H1 (cell line): ENCODE data around the gene SCRN1. TPM values are rescaled to one million over a fixed set of nuclear protein-coding genes. Genes with fewer than 3 reads are reported as not detected.

Experiments
- CTCF ChIA-PET: fragments of 300-600 bp; sonication (Branson Sonifier 250); formaldehyde crosslinking; loops from one replicate; lab custom pipeline; 2021; ENCODE audit not compliant: partially characterized antibody; lab: Charles Lee
- POLR2A ChIA-PET: fragments of 300-600 bp; sonication (Branson Sonifier 250); formaldehyde crosslinking; loops from one replicate; lab custom pipeline; 2021; ENCODE audit warnings: inconsistent platforms; ENCODE audit not compliant: partially characterized antibody; lab: Charles Lee
- DNase-seq, 2 experiments: peaks; one replicate each; pipeline versions ENCODE4 v3.0.0 to v3.0.0-alpha.2; 2010 to 2022; ENCODE audit warnings: low spot score in 2 of 2, low read depth in 1 of 2, mixed read lengths in 1 of 2
- FAIRE-seq: peaks from 2 replicates; lab custom pipeline; 2011; peaks lifted over from hg19 to GRCh38; lab: Jason Lieb, UNC
- H2AFZ ChIP-seq: 2 replicates; pipeline ENCODE4 v1.8.1; 2012; ENCODE audit warnings: low read length, inconsistent platforms
- H2AK5ac ChIP-seq: 2 replicates; pipeline ENCODE4 v1.6.1; 2013; ENCODE audit warnings: low read depth, low read length
- H2BK120ac ChIP-seq: replicated peaks from 2 replicates; pipeline ENCODE3; 2013; ENCODE audit warnings: low read depth, low read length, inconsistent platforms
- H2BK12ac ChIP-seq: 2 replicates; pipeline ENCODE4 v1.6.1; 2013; ENCODE audit warnings: low read depth, low read length
- H2BK15ac ChIP-seq: 2 replicates; pipeline ENCODE4 v1.6.1; 2013; ENCODE audit warnings: low read length
- H2BK20ac ChIP-seq: 2 replicates; pipeline ENCODE4 v1.6.1; 2013; ENCODE audit warnings: low read length
- H2BK5ac ChIP-seq: 2 replicates; pipeline ENCODE4 v1.6.1; 2013; ENCODE audit warnings: low read depth, low read length
- H3K14ac ChIP-seq: 2 replicates; pipeline ENCODE4 v1.6.1; 2013; ENCODE audit warnings: inconsistent platforms; ENCODE audit not compliant: insufficient read length
- H3K18ac ChIP-seq: 2 replicates; pipeline ENCODE4 v1.6.1; 2013; ENCODE audit warnings: low read length; ENCODE audit errors: extremely low read depth
- H3K23ac ChIP-seq: 2 replicates; pipeline ENCODE4 v1.6.1; 2013; ENCODE audit warnings: inconsistent platforms; ENCODE audit not compliant: insufficient read length
- H3K23me2 ChIP-seq: 2 replicates; pipeline ENCODE4 v1.6.1; 2013; ENCODE audit warnings: low read depth, low read length
- H3K27ac ChIP-seq: 2 replicates; pipeline ENCODE4 v1.6.1; 2011; ENCODE audit warnings: low read depth, low read length, inconsistent platforms
- H3K27me3 ChIP-seq, 4 experiments: replicated peaks in 1 of 4; 1 replicate in 1 of 4; 2 replicates in 3 of 4; pipeline versions ENCODE4 v1.6.1 to v1.8.1; 2011 to 2013; ENCODE audit warnings: low read length in 3 of 4, mild to moderate bottlenecking in 3 of 4, inconsistent platforms in 2 of 4, mixed read lengths in 2 of 4, moderate library complexity in 1 of 4; ENCODE audit not compliant: control insufficient read depth in 3 of 4, insufficient read depth in 3 of 4; ENCODE audit errors: extremely low read depth in 1 of 4
- H3K36me3 ChIP-seq, 4 experiments: 2 replicates each; pipeline versions ENCODE4 v1.6.1 to v1.8.1; 2011 to 2013; ENCODE audit warnings: mild to moderate bottlenecking in 4 of 4, low read length in 3 of 4, moderate library complexity in 2 of 4, control low read depth in 1 of 4, inconsistent platforms in 1 of 4; ENCODE audit not compliant: insufficient read depth in 4 of 4, control insufficient read depth in 2 of 4
- H3K4ac ChIP-seq: replicated peaks from 2 replicates; pipeline ENCODE3; 2013; ENCODE audit warnings: low read length, low read depth, mixed read lengths, inconsistent platforms; ENCODE audit not compliant: insufficient read length
- H3K4me1 ChIP-seq, 4 experiments: replicated peaks in 1 of 4; 1 replicate in 1 of 4; 2 replicates in 3 of 4; pipeline versions ENCODE4 v1.6.1 to v1.8.1; 2011 to 2013; ENCODE audit warnings: low read length in 3 of 4, inconsistent platforms in 2 of 4, mixed read lengths in 1 of 4; ENCODE audit not compliant: insufficient read depth in 4 of 4, control insufficient read depth in 3 of 4
- H3K4me2 ChIP-seq, 2 experiments: 2 replicates each; pipeline versions ENCODE4 v1.6.1 to v1.8.1; 2011 to 2013; ENCODE audit warnings: low read depth in 2 of 2, low read length in 2 of 2, control low read depth in 1 of 2, inconsistent platforms in 1 of 2, mild to moderate bottlenecking in 1 of 2; ENCODE audit not compliant: insufficient read depth in 1 of 2
- H3K4me3 ChIP-seq, 4 experiments: fragments of 200-600, 300-600 bp in 1 of 4; sonication (generic), shearing (Covaris generic), sonication (Bioruptor Twin) in 1 of 4; 2 replicates each; pipeline versions ENCODE4 v1.5.1 to v1.8.1; 2011 to 2016; ENCODE audit warnings: low read length in 4 of 4, low read depth in 3 of 4, control low read depth in 2 of 4, inconsistent platforms in 2 of 4, mild to moderate bottlenecking in 2 of 4, mixed read lengths in 1 of 4, moderate library complexity in 1 of 4; ENCODE audit not compliant: insufficient read depth in 2 of 4; ENCODE audit errors: extremely low read depth in 1 of 4
- H3K56ac ChIP-seq: replicated peaks from 2 replicates; pipeline ENCODE3; 2013; ENCODE audit warnings: low read depth, mild to moderate bottlenecking, mixed read lengths, low read length, inconsistent platforms; ENCODE audit not compliant: insufficient read length
- H3K79me1 ChIP-seq: 2 replicates; pipeline ENCODE4 v1.6.1; 2013; ENCODE audit warnings: low read depth, low read length, control low read depth
- H3K79me2 ChIP-seq, 2 experiments: 2 replicates each; pipeline versions ENCODE4 v1.6.1 to v1.8.1; 2012 to 2013; ENCODE audit warnings: low read length in 2 of 2, mild to moderate bottlenecking in 2 of 2, inconsistent platforms in 1 of 2; ENCODE audit not compliant: insufficient read depth in 2 of 2, control insufficient read depth in 1 of 2
- H3K9ac ChIP-seq, 4 experiments: replicated peaks in 1 of 4; 1 replicate in 1 of 4; 2 replicates in 3 of 4; pipeline versions ENCODE4 v1.6.1 to v1.8.1; 2011 to 2013; ENCODE audit warnings: low read depth in 3 of 4, low read length in 3 of 4, control low read depth in 2 of 4, mild to moderate bottlenecking in 2 of 4, moderate library complexity in 2 of 4, inconsistent platforms in 1 of 4; ENCODE audit errors: extremely low read depth in 1 of 4
- H3K9me3 ChIP-seq, 2 experiments: 2 replicates each; pipeline versions ENCODE4 v1.6.1 to v1.8.1; 2012 to 2013; ENCODE audit warnings: mild to moderate bottlenecking in 2 of 2, moderate library complexity in 2 of 2, control low read depth in 1 of 2, inconsistent platforms in 1 of 2, low read depth in 1 of 2, low read length in 1 of 2, mixed read lengths in 1 of 2; ENCODE audit not compliant: insufficient read depth in 2 of 2
- H4K20me1 ChIP-seq, 2 experiments: replicated peaks in 1 of 2; 2 replicates each; pipeline versions ENCODE3 to v1.8.1; 2011 to 2013; ENCODE audit warnings: inconsistent platforms in 2 of 2, low read length in 2 of 2, mild to moderate bottlenecking in 1 of 2; ENCODE audit not compliant: insufficient read depth in 2 of 2, control insufficient read depth in 1 of 2
- H4K5ac ChIP-seq: 2 replicates; pipeline ENCODE4 v1.6.1; 2013; ENCODE audit warnings: low read length, low read depth, mixed read lengths, inconsistent platforms; ENCODE audit not compliant: insufficient read length
- H4K8ac ChIP-seq: 2 replicates; pipeline ENCODE4 v1.8.0; 2013; ENCODE audit warnings: mild to moderate bottlenecking, moderate library complexity, low read length, inconsistent platforms; ENCODE audit not compliant: insufficient read depth; ENCODE audit errors: extremely low read depth
- H4K91ac ChIP-seq: replicated peaks from 2 replicates; pipeline ENCODE3; 2013; ENCODE audit warnings: low read length, mixed read lengths, inconsistent platforms; ENCODE audit not compliant: insufficient read length
- BCL11A ChIP-seq, 2 experiments: IDR thresholded peaks; one replicate each; pipeline ENCODE4 v1.6.1; 2011; ENCODE audit warnings: low read depth in 2 of 2, low read length in 2 of 2, mild to moderate bottlenecking in 2 of 2
- CEBPB ChIP-seq: IDR thresholded peaks from 2 replicates; pipeline ENCODE4 v1.6.1; 2012; ENCODE audit warnings: low read depth, low read length
- CREB1 ChIP-seq: IDR thresholded peaks from 2 replicates; pipeline ENCODE4 v1.6.1; 2012; ENCODE audit warnings: inconsistent platforms
- HDAC2 ChIP-seq, 2 experiments: fragments of 300-600 bp in 1 of 2; sonication (generic) in 1 of 2; IDR thresholded peaks; 2 replicates each; pipeline ENCODE4 v1.6.1; 2011 to 2012; ENCODE audit warnings: low read depth in 2 of 2, low read length in 2 of 2, mild to moderate bottlenecking in 2 of 2, moderate library complexity in 2 of 2, borderline replicate concordance in 1 of 2, inconsistent platforms in 1 of 2
- KDM5A ChIP-seq: fragments of 200-600 bp; IDR thresholded peaks from 2 replicates; pipeline ENCODE4 v1.7.1; 2012; ENCODE audit warnings: mild to moderate bottlenecking, low read length, inconsistent platforms, mixed read lengths
- NANOG ChIP-seq: IDR thresholded peaks from 2 replicates; pipeline ENCODE4 v1.6.1; 2011; ENCODE audit warnings: low read length, low read depth, mild to moderate bottlenecking, inconsistent platforms; ENCODE audit not compliant: insufficient read depth, poor library complexity, severe bottlenecking
- SIN3A ChIP-seq, 2 experiments: IDR thresholded peaks in 1 of 2; conservative IDR thresholded peaks in 1 of 2; 2 replicates each; pipeline ENCODE4 v1.6.1; 2011 to 2012; ENCODE audit warnings: low read length in 2 of 2, improper control_type of control experiment in 1 of 2, low read depth in 1 of 2, mild to moderate bottlenecking in 1 of 2
- SIX5 ChIP-seq: IDR thresholded peaks from 2 replicates; pipeline ENCODE4 v1.6.1; 2011; ENCODE audit warnings: mild to moderate bottlenecking, low read depth, low read length
- SRF ChIP-seq: IDR thresholded peaks from 2 replicates; pipeline ENCODE4 v1.6.1; 2011; ENCODE audit warnings: mild to moderate bottlenecking, low read depth, low read length, moderate library complexity
- SUZ12 ChIP-seq: fragments of 200-600 bp; sonication (generic); IDR thresholded peaks from 2 replicates; pipeline ENCODE4 v1.6.1; 2012; ENCODE audit warnings: mild to moderate bottlenecking, inconsistent platforms, low read length, moderate library complexity, mixed read lengths
- TEAD4 ChIP-seq: IDR thresholded peaks from 2 replicates; pipeline ENCODE4 v1.6.1; 2012; ENCODE audit warnings: low read depth, low read length, inconsistent platforms, mixed read lengths
- WGBS, 2 experiments: shearing (Covaris generic) in 1 of 2; methylation state at CpG; one replicate each; pipeline versions ENCODE4 v1.1.6 to v1.1.7; 2013 to 2015; ENCODE audit warnings: low lambda C conversion rate in 2 of 2, mixed read lengths in 2 of 2, inconsistent platforms in 1 of 2, low coverage in 1 of 2, missing lambda C conversion rate in 1 of 2; ENCODE audit not compliant: insufficient replicate concordance in 2 of 2, insufficient coverage in 1 of 2, insufficient read length in 1 of 2; ENCODE audit errors: extremely low coverage in 1 of 2, missing lambda C conversion rate in 1 of 2; 5-methylcytosine and 5-hydroxymethylcytosine counted together
- polyA plus RNA-seq, 7 experiments: library from polyadenylated mRNA; depleted of rRNA in 3 of 7; stranded (reverse) in 5 of 7; unstranded in 2 of 7; fragments of >200 nt in 5 of 7; fragments of 200-250 nt in 2 of 7; gene quantifications; 1 replicate in 5 of 7; 2 replicates in 1 of 7; 4 replicates in 1 of 7; pipeline versions ENCODE4 v1.2.1 to v1.2.3, GENCODE V29; 2011 to 2013; ENCODE audit warnings: missing spikeins in 2 of 7, mixed read lengths in 2 of 7
- total RNA-seq: library from RNA; stranded (reverse); fragmentation: NEBNext Ultra II Directional; extraction: Animal tissue kit (Norgen Biotek cat#: 25700); gene quantifications from 2 replicates; pipeline ENCODE4 v1.2.1, GENCODE V29; 2021

Gene SCRN1
- total and polyA plus RNA-seq, 2 of the 8 experiments (the other 6 are each of a cell fraction or from before 2014, with no cell fraction given) = 36.0 to 75.8 TPM

GRCh38 chr7:29891766-29892165 lies 97.8 kb downstream of the SCRN1 start:
- POLR2A ChIA-PET = interaction anchor here (1.0 kb wide), 1 partner anchor 10 kb away, joined by 3 read pairs; no protein-coding TSS in a partner anchor
- TF ChIP-seq BCL11A (IDR thresholded peaks at IDR 0.05; ENCODE audit: low read depth in 2 of 2, low read length in 2 of 2) = no peak
- TF ChIP-seq HDAC2 (IDR thresholded peaks at IDR 0.05; ENCODE audit: borderline replicate concordance in 1 of 2, low read depth in 2 of 2, low read length in 2 of 2) = no peak
- no peak for TF ChIP-seq CREB1
- TF ChIP-seq NANOG = no peak
- TF ChIP-seq SIN3A (conservative IDR thresholded peaks at IDR 0.05 in 1 of 2, IDR thresholded peaks at IDR 0.05 in 1 of 2; ENCODE audit: low read depth in 1 of 2, low read length in 2 of 2) = no peak
- no peak for TF ChIP-seq CEBPB
- no peak for TF ChIP-seq KDM5A
- TF ChIP-seq SIX5 = no peak
- TF ChIP-seq SRF = no peak
- TF ChIP-seq SUZ12 = no peak
- no peak for TF ChIP-seq TEAD4

More at GRCh38 chr7:29891766-29892165, 97.8 kb downstream of the SCRN1 start:
- no peak for DNase-seq
- Histone ChIP-seq H2BK15ac (no peak overlapping the region), H3K27me3 (no peaks in the 10 kb centered on the region), H4K8ac (no peak overlapping the region), H4K91ac (no peak overlapping the region), H3K4me1 (no peaks in the 10 kb centered on the region; a peak in 1 of 7 replicates), H2BK120ac (no peak overlapping the region), H3K23ac (no peak overlapping the region), H3K27ac (no peak overlapping the region), H3K36me3 (peaks cover 5 to 22% (median 15%) of the 10 kb centered on the region in 4 experiments; a peak in 7 of 8 replicates), H4K5ac (no peak overlapping the region), H2BK20ac (no peak overlapping the region), H2AFZ (no peak overlapping the region), H2AK5ac (no peak overlapping the region), H3K9ac (no peak overlapping the region), H3K23me2 (peaks cover 3% of the 10 kb centered on the region; the same call in 1 of the 2 replicates), H3K79me1 (no peaks in the 10 kb centered on the region), H3K4me3 (no peak overlapping the region), H3K4ac (no peak overlapping the region), H3K18ac (no peak overlapping the region), H2BK12ac (no peak overlapping the region), H3K4me2 (no peak overlapping the region), H3K79me2 (no peaks in the 10 kb centered on the region), H3K9me3 (no peaks in the 10 kb centered on the region; a peak in 1 of 4 replicates), H3K56ac (no peak overlapping the region), H2BK5ac (no peak overlapping the region), H4K20me1 (peaks cover 1 to 2% of the 10 kb centered on the region in 2 experiments), H3K14ac (no peak overlapping the region)
- FAIRE-seq = no peak
- CTCF ChIA-PET = interaction anchor here (2.8 kb wide), 1 partner anchor 29 kb away, joined by 11 read pairs; no protein-coding TSS in a partner anchor
- WGBS, 2 experiments = 77% methylated on average over 4 of the region's 4 CpGs; no CpG with 5 or more reads in 1 of the 2 experiments
